Body of pancreas (tissue), 4 donors: ENCODE data around the gene MYL5. TPM values are rescaled to one million over a fixed set of nuclear protein-coding genes. Genes with fewer than 3 reads are reported as not detected.
"Not testable (repeated sequence)": the region's sequence is repeated elsewhere in the genome, so short reads cannot be mapped to it uniquely, and the experiment has no call there.

Source experiments
- ATAC-seq: fragments of 150-250 bp; one replicate; pipeline ENCODE4 v1.9.1; 2016
- DNase-seq, 4 donors: peaks; one replicate each; pipeline ENCODE4 v3.0.0-alpha.2; 2019
- H3K27ac ChIP-seq, 4 donors: fragments of 200-600 bp; sonication (generic); 1 replicate in 3 of 4; 2 replicates in 1 of 4; pipeline versions ENCODE4 v1.5.1 to v1.6.1; 2016 to 2019; ENCODE audit warnings: mild to moderate bottlenecking in 1 of 4, mixed read lengths in 1 of 4, moderate library complexity in 1 of 4
- H3K27me3 ChIP-seq, 2 donors: fragments of 200-600 bp; sonication (generic); one replicate each; pipeline ENCODE4 v1.6.0; 2016; ENCODE audit warnings: mild to moderate bottlenecking in 1 of 2
- H3K36me3 ChIP-seq, 2 donors: fragments of 200-600 bp; sonication (generic); replicated peaks in 1 of 2; 2 replicates each; pipeline ENCODE4 v1.5.1; 2016; ENCODE audit warnings: low read depth in 2 of 2; ENCODE audit not compliant: insufficient read depth in 1 of 2
- H3K4me1 ChIP-seq: fragments of 200-600 bp; sonication (generic); one replicate; pipeline ENCODE4 v1.6.0; 2016
- H3K4me3 ChIP-seq, 2 donors: fragments of 200-600 bp; sonication (generic); 1 replicate in 1 of 2; 2 replicates in 1 of 2; pipeline ENCODE4 v1.5.1; 2016 to 2019
- H3K9me3 ChIP-seq, 3 donors: fragments of 200-600 bp; sonication (generic); 1 replicate in 2 of 3; 2 replicates in 1 of 3; pipeline ENCODE4 v1.5.1; 2016
- CTCF ChIP-seq, 7 experiments: fragments of 450-650 bp in 4 of 7; fragments of 200-600 bp in 3 of 7; sonication (generic) in 3 of 7; IDR thresholded peaks; one replicate each; pipeline ENCODE4 v1.5.1; 2016 to 2019; ENCODE audit warnings: antibody characterized with exemption in 7 of 7
- POLR2A ChIP-seq, 3 donors: fragments of 450-650 bp; IDR thresholded peaks; one replicate each; pipeline ENCODE4 v1.6.1; 2016; ENCODE audit warnings: antibody characterized with exemption in 3 of 3, mild to moderate bottlenecking in 2 of 3
- WGBS, 2 donors: methylation state at CpG; one replicate each; pipeline ENCODE4 v1.1.5; 2017; 5-methylcytosine and 5-hydroxymethylcytosine counted together
- intact Hi-C: fragments of 100-400 bp; cut with DNase I; formaldehyde crosslinking; loops from one replicate; pipeline ENCODE4 v1.15.1; 2023
- total RNA-seq, 2 donors: library from RNA; depleted of rRNA; stranded (reverse); fragments of >200 nt; gene quantifications; one replicate each; pipeline ENCODE4 v1.1.0, GENCODE V29; 2016

MYL5 gene
- total RNA-seq, 2 donors from 2014 or later: 3.0 to 6.0 TPM

- Histone ChIP-seq H3K9me3 (no peaks in the 10 kb centered on the region), H3K4me1 (no peaks in the 10 kb centered on the region), H3K27ac (no peak overlapping the region), H3K27me3 (no peaks in the 10 kb centered on the region), H3K4me3 (no peak overlapping the region), H3K36me3 (no peaks in the 10 kb centered on the region)
- no peak for DNase-seq
- no peak for TF ChIP-seq POLR2A (IDR thresholded peaks at IDR 0.05)
- TF ChIP-seq CTCF (IDR thresholded peaks at IDR 0.05): no peak
- no peak for ATAC-seq
- WGBS, 2 donors: 60 to 62% methylated on average over 13 to 15 of the region's 15 CpGs
- intact Hi-C loops: no loop called here
Observed at GRCh38 chr4:633976-634598, 40.3 kb upstream of the MYL5 start.

- no peaks in the 10 kb centered on the region for H3K36me3 ChIP-seq
- H3K27ac ChIP-seq: no peak overlapping the region
- no peak overlapping the region for H3K4me3 ChIP-seq
- ATAC-seq (no peak), DNase-seq (no peak)
- intact Hi-C loops: no loop called here
- no peaks in the 10 kb centered on the region for H3K9me3 ChIP-seq
- H3K4me1 ChIP-seq: no peaks in the 10 kb centered on the region
- WGBS, 2 donors: 67 to 69% methylated on average over 22 of the region's 23 CpGs
- no peaks in the 10 kb centered on the region for H3K27me3 ChIP-seq
- no peak for TF ChIP-seq POLR2A (IDR thresholded peaks at IDR 0.05)
- no peak for TF ChIP-seq CTCF (IDR thresholded peaks at IDR 0.05)
Observed at GRCh38 chr4:634599-634985, 39.8 kb upstream of the MYL5 start.

- H3K36me3 ChIP-seq, H3K4me3 ChIP-seq, intact Hi-C loops, H3K9me3 ChIP-seq, DNase-seq, H3K27ac ChIP-seq, ATAC-seq, H3K27me3 ChIP-seq, H3K4me1 ChIP-seq: not testable (repeated sequence)
- WGBS, 2 donors: 75 to 81% methylated on average over 37 to 46 of the region's 46 CpGs
Observed at GRCh38 chr4:635066-635835, 39.1 kb upstream of the MYL5 start.

- H3K4me1 ChIP-seq: no peaks in the 10 kb centered on the region
- H3K27me3 ChIP-seq: no peaks in the 10 kb centered on the region
- intact Hi-C loops: no loop called here
- H3K36me3 ChIP-seq: no peaks in the 10 kb centered on the region
- no peak overlapping the region for H3K27ac ChIP-seq
- WGBS, 2 donors: 63 to 68% methylated on average over 20 to 22 of the region's 22 CpGs
- no peak for TF ChIP-seq CTCF (IDR thresholded peaks at IDR 0.05)
- TF ChIP-seq POLR2A (IDR thresholded peaks at IDR 0.05): no peak
- H3K9me3 ChIP-seq: no peaks in the 10 kb centered on the region
- ATAC-seq (no peak), DNase-seq (no peak)
- no peak overlapping the region for H3K4me3 ChIP-seq
Observed at GRCh38 chr4:635851-636627, 38.3 kb upstream of the MYL5 start.

GRCh38 chr4:636628-637159 is 37.6 kb upstream of the MYL5 start:
- TF ChIP-seq CTCF (IDR thresholded peaks at IDR 0.05): no peak
- TF ChIP-seq POLR2A (IDR thresholded peaks at IDR 0.05): no peak
- ATAC-seq: no peak
- H3K27me3 ChIP-seq: no peaks in the 10 kb centered on the region

More at GRCh38 chr4:636628-637159, 37.6 kb upstream of the MYL5 start:
- Histone ChIP-seq H3K27ac (no peak overlapping the region), H3K4me3 (no peak overlapping the region), H3K4me1 (no peaks in the 10 kb centered on the region), H3K36me3 (no peaks in the 10 kb centered on the region), H3K9me3 (no peaks in the 10 kb centered on the region)
- intact Hi-C loops: no loop called here
- WGBS, 2 donors: 25 to 46% methylated on average over 5 to 13 of the region's 13 CpGs
- DNase-seq: no peak
